Measurements from ENCODE around the gene LRRC18. TPM values are rescaled to one million over a fixed set of nuclear protein-coding genes. Genes with fewer than 3 reads are reported as not detected.

The LRRC18 gene
- polyA plus RNA-seq, 1 of the 3 experiments (the other 2 are of a cell fraction): not detected

DNA sequence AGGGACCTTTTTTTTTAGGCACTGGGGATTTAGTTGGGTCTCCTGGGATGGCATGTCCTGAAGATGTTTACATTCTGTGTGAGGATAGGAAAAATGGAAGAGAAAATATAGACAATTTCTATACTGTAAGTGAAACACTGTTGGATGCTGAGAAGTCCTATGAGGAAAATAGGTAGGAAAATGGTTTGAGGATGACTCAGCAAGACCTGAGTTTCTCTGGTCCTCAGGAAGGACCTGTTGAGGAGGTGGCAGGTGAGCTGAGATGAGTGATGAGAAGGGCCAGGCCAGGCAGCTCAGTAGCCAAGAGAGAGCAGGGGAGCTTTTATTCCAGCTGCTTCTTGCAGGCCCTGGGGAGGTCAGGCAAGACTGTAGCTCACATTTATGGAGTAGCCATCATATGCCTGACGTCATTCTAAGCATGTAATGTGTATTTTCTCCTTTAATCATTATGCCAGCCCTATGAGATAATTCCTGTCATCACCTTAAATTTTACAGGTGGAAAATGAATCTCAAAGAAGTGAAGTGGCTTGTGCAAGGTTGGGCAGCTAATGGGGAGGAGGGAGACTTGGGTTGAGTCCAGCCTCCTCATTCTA, 19.1 kb upstream of the LRRC18 start (continued):
- no peak for TF ChIP-seq SMC3 (IDR thresholded peaks at IDR 0.05; ENCODE audit: low read depth, low read length)
- no peak for TF ChIP-seq NFIC (IDR thresholded peaks at IDR 0.05; ENCODE audit: borderline replicate concordance)
- no peak for TF ChIP-seq GATA2 (CRISPR knock-in tag; IDR thresholded peaks at IDR 0.05)
- TF ChIP-seq, protein P1, sequence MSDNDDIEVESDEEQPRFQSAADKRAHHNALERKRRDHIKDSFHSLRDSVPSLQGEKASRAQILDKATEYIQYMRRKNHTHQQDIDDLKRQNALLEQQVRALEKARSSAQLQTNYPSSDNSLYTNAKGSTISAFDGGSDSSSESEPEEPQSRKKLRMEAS (IDR thresholded peaks at IDR 0.05; ENCODE audit: low read depth): no peak
- TF ChIP-seq RFX5 (IDR thresholded peaks at IDR 0.05; ENCODE audit: low read length): no peak

DNA sequence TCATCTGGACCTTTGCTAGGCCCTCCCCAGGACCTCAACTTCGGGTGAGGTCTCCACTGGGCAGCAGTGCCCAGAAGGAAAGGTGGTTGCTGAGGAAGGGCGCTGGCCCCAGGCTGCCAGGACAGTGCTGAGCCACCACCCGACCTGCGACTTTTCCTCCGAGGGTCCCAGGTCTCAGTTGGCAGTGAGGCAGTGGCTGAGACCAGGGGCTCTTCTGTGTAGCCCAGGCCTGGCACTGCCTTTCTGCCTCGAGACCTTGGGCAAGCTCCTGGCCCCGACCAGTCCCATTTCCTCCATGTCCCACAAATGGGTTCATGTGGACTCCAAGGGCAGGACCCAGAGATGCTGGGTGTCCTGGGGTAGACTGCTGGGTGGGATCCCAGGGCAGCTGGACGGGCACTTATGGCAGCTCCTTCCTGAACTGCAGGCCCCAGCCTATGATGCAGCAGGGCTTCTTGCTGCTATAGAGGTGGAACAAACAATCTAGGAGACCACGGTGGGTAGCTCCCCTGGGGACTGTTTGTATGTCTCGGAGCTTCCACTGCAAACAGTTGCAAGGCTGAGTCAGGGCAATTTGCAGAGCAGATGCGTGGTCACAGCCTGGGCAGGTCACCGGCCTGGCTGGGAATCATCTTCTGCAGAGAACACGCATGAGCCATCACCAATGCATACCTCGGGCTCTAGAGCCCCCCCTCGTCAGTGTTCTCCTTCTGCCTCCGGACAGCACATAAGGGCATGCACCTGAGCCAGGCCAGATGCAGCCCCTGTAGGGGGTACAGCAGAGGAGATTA, 17.9 kb upstream of the LRRC18 start:
- no peak for TF ChIP-seq POLR2AphosphoS5 (IDR thresholded peaks at IDR 0.05; ENCODE audit: low read depth, low read length)
- no peak for TF ChIP-seq JUND (IDR thresholded peaks at IDR 0.05)
- TF ChIP-seq RXRA (IDR thresholded peaks at IDR 0.05; ENCODE audit: borderline replicate concordance, low read depth): no peak
- TF ChIP-seq, protein P2, sequence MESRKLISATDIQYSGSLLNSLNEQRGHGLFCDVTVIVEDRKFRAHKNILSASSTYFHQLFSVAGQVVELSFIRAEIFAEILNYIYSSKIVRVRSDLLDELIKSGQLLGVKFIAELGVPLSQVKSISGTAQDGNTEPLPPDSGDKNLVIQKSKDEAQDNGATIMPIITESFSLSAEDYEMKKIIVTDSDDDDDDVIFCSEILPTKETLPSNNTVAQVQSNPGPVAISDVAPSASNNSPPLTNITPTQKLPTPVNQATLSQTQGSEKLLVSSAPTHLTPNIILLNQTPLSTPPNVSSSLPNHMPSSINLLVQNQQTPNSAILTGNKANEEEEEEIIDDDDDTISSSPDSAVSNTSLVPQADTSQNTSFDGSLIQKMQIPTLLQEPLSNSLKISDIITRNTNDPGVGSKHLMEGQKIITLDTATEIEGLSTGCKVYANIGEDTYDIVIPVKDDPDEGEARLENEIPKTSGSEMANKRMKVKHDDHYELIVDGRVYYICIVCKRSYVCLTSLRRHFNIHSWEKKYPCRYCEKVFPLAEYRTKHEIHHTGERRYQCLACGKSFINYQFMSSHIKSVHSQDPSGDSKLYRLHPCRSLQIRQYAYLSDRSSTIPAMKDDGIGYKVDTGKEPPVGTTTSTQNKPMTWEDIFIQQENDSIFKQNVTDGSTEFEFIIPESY (IDR thresholded peaks at IDR 0.05; ENCODE audit: borderline replicate concordance, low read depth): no peak
- TF ChIP-seq, protein P3, sequence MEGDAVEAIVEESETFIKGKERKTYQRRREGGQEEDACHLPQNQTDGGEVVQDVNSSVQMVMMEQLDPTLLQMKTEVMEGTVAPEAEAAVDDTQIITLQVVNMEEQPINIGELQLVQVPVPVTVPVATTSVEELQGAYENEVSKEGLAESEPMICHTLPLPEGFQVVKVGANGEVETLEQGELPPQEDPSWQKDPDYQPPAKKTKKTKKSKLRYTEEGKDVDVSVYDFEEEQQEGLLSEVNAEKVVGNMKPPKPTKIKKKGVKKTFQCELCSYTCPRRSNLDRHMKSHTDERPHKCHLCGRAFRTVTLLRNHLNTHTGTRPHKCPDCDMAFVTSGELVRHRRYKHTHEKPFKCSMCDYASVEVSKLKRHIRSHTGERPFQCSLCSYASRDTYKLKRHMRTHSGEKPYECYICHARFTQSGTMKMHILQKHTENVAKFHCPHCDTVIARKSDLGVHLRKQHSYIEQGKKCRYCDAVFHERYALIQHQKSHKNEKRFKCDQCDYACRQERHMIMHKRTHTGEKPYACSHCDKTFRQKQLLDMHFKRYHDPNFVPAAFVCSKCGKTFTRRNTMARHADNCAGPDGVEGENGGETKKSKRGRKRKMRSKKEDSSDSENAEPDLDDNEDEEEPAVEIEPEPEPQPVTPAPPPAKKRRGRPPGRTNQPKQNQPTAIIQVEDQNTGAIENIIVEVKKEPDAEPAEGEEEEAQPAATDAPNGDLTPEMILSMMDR (IDR thresholded peaks at IDR 0.05): no peak
- TF ChIP-seq YY1 (IDR thresholded peaks at IDR 0.05; ENCODE audit: low read depth): no peak
- no peak for TF ChIP-seq EZH2phosphoT487 (IDR thresholded peaks at IDR 0.05; ENCODE audit: borderline replicate concordance, low read depth)
- TF ChIP-seq, protein P4, sequence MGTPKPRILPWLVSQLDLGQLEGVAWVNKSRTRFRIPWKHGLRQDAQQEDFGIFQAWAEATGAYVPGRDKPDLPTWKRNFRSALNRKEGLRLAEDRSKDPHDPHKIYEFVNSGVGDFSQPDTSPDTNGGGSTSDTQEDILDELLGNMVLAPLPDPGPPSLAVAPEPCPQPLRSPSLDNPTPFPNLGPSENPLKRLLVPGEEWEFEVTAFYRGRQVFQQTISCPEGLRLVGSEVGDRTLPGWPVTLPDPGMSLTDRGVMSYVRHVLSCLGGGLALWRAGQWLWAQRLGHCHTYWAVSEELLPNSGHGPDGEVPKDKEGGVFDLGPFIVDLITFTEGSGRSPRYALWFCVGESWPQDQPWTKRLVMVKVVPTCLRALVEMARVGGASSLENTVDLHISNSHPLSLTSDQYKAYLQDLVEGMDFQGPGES (IDR thresholded peaks at IDR 0.05; ENCODE audit: low read depth, low read length): no peak
- TF ChIP-seq SMC3 (IDR thresholded peaks at IDR 0.05; ENCODE audit: low read depth, low read length): no peak
- TF ChIP-seq, protein P5, sequence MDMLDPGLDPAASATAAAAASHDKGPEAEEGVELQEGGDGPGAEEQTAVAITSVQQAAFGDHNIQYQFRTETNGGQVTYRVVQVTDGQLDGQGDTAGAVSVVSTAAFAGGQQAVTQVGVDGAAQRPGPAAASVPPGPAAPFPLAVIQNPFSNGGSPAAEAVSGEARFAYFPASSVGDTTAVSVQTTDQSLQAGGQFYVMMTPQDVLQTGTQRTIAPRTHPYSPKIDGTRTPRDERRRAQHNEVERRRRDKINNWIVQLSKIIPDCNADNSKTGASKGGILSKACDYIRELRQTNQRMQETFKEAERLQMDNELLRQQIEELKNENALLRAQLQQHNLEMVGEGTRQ (IDR thresholded peaks at IDR 0.05; ENCODE audit: borderline replicate concordance, low read depth, low read length): no peak
- TF ChIP-seq FOSL2 (IDR thresholded peaks at IDR 0.05; ENCODE audit: borderline replicate concordance, low read depth): no peak
- TF ChIP-seq TAF1 (IDR thresholded peaks at IDR 0.05; ENCODE audit: borderline replicate concordance, low read depth, low read length): no peak
- TF ChIP-seq SIN3A (IDR thresholded peaks at IDR 0.05; ENCODE audit: borderline replicate concordance, low read depth, low read length): no peak
- H3F3A ChIP-seq (replicated peaks; ENCODE audit: insufficient read depth): no peaks in the 10 kb centered on the region
- DNase-seq: no peak
- WGBS (ENCODE audit: low lambda C conversion rate): 39% methylated on average over 6 of the region's 16 CpGs
- POLR2A ChIA-PET: no interaction called here
- H3K9me3 ChIP-seq: no peaks in the 10 kb centered on the region
- no peaks in the 10 kb centered on the region for H3K36me3 ChIP-seq (replicated peaks in 1 of 2; ENCODE audit: control insufficient read depth in 1 of 2, insufficient read depth in 2 of 2, low read length in 1 of 2)
- peaks cover 0 to 5% of the 10 kb centered on the region in 2 experiments; a peak in 1 of 4 replicates for H3K4me1 ChIP-seq (ENCODE audit: control insufficient read depth in 1 of 2, insufficient read depth in 2 of 2, low read depth in 1 of 2, low read length in 1 of 2)
- H3K9ac ChIP-seq: no peak overlapping the region
- CTCF ChIA-PET: interaction anchor here (1.1 to 1.3 kb wide), 2 partner anchors 207 to 555 kb away, joined by 3 read pairs; no protein-coding TSS in a partner anchor
- H3K4me3 ChIP-seq (ENCODE audit: low read depth in 2 of 2, low read length in 1 of 2): no peak overlapping the region
- no peak overlapping the region for H3K27ac ChIP-seq (ENCODE audit: low read depth in 2 of 2, low read length in 1 of 2)
- no peaks in the 10 kb centered on the region for H3K27me3 ChIP-seq (ENCODE audit: insufficient read depth)
- H3K4me2 ChIP-seq: no peak overlapping the region
- H3K79me2 ChIP-seq (ENCODE audit: insufficient read depth): no peaks in the 10 kb centered on the region
- H4K20me1 ChIP-seq (ENCODE audit: insufficient read depth): no peaks in the 10 kb centered on the region
- H2AFZ ChIP-seq (ENCODE audit: low read depth): no peak overlapping the region
- H3K9me2 ChIP-seq: no peaks in the 10 kb centered on the region

All from SK-N-SH (cell line).